GM18505 (cell line): ENCODE results near the gene GJB3.
"Not testable (repeated sequence)": the region's sequence is repeated elsewhere in the genome, so short reads cannot be mapped to it uniquely, and the experiment has no call there.

Experiments
- ATAC-seq: cut with Tn5 transposase; IDR thresholded peaks from one replicate; pipeline ENCODE4 v1.9.1; 2021; ENCODE audit not compliant: unreplicated experiment
- POLR2A ChIP-seq: IDR thresholded peaks from 4 replicates; pipeline ENCODE4 v1.6.1; 2011; ENCODE audit warnings: borderline replicate concordance; ENCODE audit not compliant: insufficient read depth, insufficient read length; ENCODE audit errors: extremely low read depth

Gene GJB3

GRCh38 chr1:34806396-34806795 lies 25.4 kb downstream of the GJB3 start:
- ATAC-seq: no peak
- TF ChIP-seq POLR2A: no peak

- no peak for ATAC-seq
- no peak for TF ChIP-seq POLR2A
These were observed 27.2 kb downstream of the GJB3 start for GRCh38 chr1:34808051-34808810.

- ATAC-seq: not testable (repeated sequence)
These were observed 29.8 kb downstream of the GJB3 start for GRCh38 chr1:34810781-34811180.

GRCh38 chr1:34816332-34816731 lies 35.3 kb downstream of the GJB3 start:
- no peak for ATAC-seq
- TF ChIP-seq POLR2A: no peak

GRCh38 chr1:34816778-34817177 lies 35.8 kb downstream of the GJB3 start:
- no peak for ATAC-seq
- no peak for TF ChIP-seq POLR2A

- not testable (repeated sequence) for ATAC-seq
These were observed 37.8 kb downstream of the GJB3 start for GRCh38 chr1:34818862-34819261.

GRCh38 chr1:34822202-34822601 lies 41.2 kb downstream of the GJB3 start:
- ATAC-seq: no peak
- TF ChIP-seq POLR2A: no peak

GRCh38 chr1:34824817-34825454 lies 43.9 kb downstream of the GJB3 start:
- no peak for TF ChIP-seq POLR2A
- ATAC-seq: no peak

- no peak for TF ChIP-seq POLR2A
- ATAC-seq: no peak
These were observed 44.6 kb downstream of the GJB3 start for GRCh38 chr1:34825455-34826091.

GRCh38 chr1:34827341-34827941 lies 46.4 kb downstream of the GJB3 start:
- no peak for ATAC-seq
- TF ChIP-seq POLR2A: no peak

- ATAC-seq: no peak
- TF ChIP-seq POLR2A: no peak
These were observed 47.6 kb downstream of the GJB3 start for GRCh38 chr1:34828611-34829010.

GRCh38 chr1:34829250-34829649 lies 48.2 kb downstream of the GJB3 start:
- ATAC-seq: no peak
- no peak for TF ChIP-seq POLR2A

- TF ChIP-seq POLR2A: no peak
- ATAC-seq: no peak
These were observed 50.8 kb downstream of the GJB3 start for GRCh38 chr1:34831721-34832246.
